ENCODE data around the gene SPOP. TPM values are rescaled to one million over a fixed set of nuclear protein-coding genes. Genes with fewer than 3 reads are reported as not detected.

The SPOP gene
- total and polyA plus RNA-seq, 2 experiments from 2014 or later, result 13.9 to 18.6 TPM

DNA sequence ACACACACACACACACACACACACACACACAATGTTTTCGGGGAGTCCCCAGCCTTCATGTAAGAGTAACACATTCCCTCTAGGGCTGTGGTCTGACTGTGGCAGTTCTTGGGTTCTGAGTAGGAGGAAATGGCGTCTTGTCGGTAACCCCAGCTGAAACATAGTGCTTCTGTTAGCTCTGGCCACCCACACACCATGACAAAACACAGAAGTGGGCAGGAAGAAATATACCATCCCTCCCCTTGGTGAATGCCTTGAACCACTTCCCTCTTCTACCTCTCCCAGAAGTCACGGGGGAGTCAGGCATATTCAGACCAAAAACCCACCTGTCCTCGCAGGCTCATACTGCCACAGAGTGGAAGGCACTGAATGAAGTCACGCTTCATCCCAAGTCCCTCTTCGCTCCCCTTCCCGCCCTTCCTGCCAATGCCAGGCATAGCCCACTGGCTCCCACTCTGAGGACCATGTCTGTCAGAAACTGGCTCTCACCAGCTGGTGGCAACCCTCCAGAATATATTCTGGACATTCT, 18.4 kb upstream of the SPOP start:
- H3K27ac Mint-ChIP-seq, result no peak overlapping the region
- no peak overlapping the region for H3K4me3 Mint-ChIP-seq
- H2AFZ ChIP-seq, result no peak overlapping the region
- H3K27me3 ChIP-seq (ENCODE audit: insufficient read depth), result no peaks in the 10 kb centered on the region
- H3K79me2 ChIP-seq (replicated peaks; ENCODE audit: insufficient read depth), result no peaks in the 10 kb centered on the region
- H3K36me3 Mint-ChIP-seq (ENCODE audit: low read depth), result peaks cover 14% of the 10 kb centered on the region
- peaks cover 12% of the 10 kb centered on the region for H3K4me1 Mint-ChIP-seq
- peaks cover 3% of the 10 kb centered on the region; the same call in 1 of the 2 replicates for H3K36me3 ChIP-seq (ENCODE audit: insufficient read depth)
- no peak for TF ChIP-seq ZNF331 (CRISPR knock-in tag; IDR thresholded peaks at IDR 0.05; ENCODE audit: low read depth)
- TF ChIP-seq, protein P1, sequence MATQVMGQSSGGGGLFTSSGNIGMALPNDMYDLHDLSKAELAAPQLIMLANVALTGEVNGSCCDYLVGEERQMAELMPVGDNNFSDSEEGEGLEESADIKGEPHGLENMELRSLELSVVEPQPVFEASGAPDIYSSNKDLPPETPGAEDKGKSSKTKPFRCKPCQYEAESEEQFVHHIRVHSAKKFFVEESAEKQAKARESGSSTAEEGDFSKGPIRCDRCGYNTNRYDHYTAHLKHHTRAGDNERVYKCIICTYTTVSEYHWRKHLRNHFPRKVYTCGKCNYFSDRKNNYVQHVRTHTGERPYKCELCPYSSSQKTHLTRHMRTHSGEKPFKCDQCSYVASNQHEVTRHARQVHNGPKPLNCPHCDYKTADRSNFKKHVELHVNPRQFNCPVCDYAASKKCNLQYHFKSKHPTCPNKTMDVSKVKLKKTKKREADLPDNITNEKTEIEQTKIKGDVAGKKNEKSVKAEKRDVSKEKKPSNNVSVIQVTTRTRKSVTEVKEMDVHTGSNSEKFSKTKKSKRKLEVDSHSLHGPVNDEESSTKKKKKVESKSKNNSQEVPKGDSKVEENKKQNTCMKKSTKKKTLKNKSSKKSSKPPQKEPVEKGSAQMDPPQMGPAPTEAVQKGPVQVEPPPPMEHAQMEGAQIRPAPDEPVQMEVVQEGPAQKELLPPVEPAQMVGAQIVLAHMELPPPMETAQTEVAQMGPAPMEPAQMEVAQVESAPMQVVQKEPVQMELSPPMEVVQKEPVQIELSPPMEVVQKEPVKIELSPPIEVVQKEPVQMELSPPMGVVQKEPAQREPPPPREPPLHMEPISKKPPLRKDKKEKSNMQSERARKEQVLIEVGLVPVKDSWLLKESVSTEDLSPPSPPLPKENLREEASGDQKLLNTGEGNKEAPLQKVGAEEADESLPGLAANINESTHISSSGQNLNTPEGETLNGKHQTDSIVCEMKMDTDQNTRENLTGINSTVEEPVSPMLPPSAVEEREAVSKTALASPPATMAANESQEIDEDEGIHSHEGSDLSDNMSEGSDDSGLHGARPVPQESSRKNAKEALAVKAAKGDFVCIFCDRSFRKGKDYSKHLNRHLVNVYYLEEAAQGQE (IDR thresholded peaks at IDR 0.05; ENCODE audit: unreplicated experiment), result no peak
- TF ChIP-seq STAT1 (IDR thresholded peaks at IDR 0.05; ENCODE audit: unreplicated experiment), result no peak
- no peak for TF ChIP-seq ZNF114 (CRISPR knock-in tag; IDR thresholded peaks at IDR 0.05)
- TF ChIP-seq, protein P2, sequence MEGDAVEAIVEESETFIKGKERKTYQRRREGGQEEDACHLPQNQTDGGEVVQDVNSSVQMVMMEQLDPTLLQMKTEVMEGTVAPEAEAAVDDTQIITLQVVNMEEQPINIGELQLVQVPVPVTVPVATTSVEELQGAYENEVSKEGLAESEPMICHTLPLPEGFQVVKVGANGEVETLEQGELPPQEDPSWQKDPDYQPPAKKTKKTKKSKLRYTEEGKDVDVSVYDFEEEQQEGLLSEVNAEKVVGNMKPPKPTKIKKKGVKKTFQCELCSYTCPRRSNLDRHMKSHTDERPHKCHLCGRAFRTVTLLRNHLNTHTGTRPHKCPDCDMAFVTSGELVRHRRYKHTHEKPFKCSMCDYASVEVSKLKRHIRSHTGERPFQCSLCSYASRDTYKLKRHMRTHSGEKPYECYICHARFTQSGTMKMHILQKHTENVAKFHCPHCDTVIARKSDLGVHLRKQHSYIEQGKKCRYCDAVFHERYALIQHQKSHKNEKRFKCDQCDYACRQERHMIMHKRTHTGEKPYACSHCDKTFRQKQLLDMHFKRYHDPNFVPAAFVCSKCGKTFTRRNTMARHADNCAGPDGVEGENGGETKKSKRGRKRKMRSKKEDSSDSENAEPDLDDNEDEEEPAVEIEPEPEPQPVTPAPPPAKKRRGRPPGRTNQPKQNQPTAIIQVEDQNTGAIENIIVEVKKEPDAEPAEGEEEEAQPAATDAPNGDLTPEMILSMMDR (conservative IDR thresholded peaks at IDR 0.05; ENCODE audit: low read depth in 2 of 2), result no peak
- no peak for TF ChIP-seq EZH2 (IDR thresholded peaks at IDR 0.05; ENCODE audit: low read depth, unreplicated experiment)
- TF ChIP-seq, protein P3, sequence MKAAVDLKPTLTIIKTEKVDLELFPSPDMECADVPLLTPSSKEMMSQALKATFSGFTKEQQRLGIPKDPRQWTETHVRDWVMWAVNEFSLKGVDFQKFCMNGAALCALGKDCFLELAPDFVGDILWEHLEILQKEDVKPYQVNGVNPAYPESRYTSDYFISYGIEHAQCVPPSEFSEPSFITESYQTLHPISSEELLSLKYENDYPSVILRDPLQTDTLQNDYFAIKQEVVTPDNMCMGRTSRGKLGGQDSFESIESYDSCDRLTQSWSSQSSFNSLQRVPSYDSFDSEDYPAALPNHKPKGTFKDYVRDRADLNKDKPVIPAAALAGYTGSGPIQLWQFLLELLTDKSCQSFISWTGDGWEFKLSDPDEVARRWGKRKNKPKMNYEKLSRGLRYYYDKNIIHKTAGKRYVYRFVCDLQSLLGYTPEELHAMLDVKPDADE (IDR thresholded peaks at IDR 0.05), result no peak
- TF ChIP-seq EZH2phosphoT487 (IDR thresholded peaks at IDR 0.05; ENCODE audit: unreplicated experiment), result no peak
- no peak for TF ChIP-seq NANOG (IDR thresholded peaks at IDR 0.05; ENCODE audit: borderline replicate concordance)
- TF ChIP-seq CREB1 (CRISPR knock-in tag; IDR thresholded peaks at IDR 0.05; ENCODE audit: low read depth), result no peak
- TF ChIP-seq, protein P4, sequence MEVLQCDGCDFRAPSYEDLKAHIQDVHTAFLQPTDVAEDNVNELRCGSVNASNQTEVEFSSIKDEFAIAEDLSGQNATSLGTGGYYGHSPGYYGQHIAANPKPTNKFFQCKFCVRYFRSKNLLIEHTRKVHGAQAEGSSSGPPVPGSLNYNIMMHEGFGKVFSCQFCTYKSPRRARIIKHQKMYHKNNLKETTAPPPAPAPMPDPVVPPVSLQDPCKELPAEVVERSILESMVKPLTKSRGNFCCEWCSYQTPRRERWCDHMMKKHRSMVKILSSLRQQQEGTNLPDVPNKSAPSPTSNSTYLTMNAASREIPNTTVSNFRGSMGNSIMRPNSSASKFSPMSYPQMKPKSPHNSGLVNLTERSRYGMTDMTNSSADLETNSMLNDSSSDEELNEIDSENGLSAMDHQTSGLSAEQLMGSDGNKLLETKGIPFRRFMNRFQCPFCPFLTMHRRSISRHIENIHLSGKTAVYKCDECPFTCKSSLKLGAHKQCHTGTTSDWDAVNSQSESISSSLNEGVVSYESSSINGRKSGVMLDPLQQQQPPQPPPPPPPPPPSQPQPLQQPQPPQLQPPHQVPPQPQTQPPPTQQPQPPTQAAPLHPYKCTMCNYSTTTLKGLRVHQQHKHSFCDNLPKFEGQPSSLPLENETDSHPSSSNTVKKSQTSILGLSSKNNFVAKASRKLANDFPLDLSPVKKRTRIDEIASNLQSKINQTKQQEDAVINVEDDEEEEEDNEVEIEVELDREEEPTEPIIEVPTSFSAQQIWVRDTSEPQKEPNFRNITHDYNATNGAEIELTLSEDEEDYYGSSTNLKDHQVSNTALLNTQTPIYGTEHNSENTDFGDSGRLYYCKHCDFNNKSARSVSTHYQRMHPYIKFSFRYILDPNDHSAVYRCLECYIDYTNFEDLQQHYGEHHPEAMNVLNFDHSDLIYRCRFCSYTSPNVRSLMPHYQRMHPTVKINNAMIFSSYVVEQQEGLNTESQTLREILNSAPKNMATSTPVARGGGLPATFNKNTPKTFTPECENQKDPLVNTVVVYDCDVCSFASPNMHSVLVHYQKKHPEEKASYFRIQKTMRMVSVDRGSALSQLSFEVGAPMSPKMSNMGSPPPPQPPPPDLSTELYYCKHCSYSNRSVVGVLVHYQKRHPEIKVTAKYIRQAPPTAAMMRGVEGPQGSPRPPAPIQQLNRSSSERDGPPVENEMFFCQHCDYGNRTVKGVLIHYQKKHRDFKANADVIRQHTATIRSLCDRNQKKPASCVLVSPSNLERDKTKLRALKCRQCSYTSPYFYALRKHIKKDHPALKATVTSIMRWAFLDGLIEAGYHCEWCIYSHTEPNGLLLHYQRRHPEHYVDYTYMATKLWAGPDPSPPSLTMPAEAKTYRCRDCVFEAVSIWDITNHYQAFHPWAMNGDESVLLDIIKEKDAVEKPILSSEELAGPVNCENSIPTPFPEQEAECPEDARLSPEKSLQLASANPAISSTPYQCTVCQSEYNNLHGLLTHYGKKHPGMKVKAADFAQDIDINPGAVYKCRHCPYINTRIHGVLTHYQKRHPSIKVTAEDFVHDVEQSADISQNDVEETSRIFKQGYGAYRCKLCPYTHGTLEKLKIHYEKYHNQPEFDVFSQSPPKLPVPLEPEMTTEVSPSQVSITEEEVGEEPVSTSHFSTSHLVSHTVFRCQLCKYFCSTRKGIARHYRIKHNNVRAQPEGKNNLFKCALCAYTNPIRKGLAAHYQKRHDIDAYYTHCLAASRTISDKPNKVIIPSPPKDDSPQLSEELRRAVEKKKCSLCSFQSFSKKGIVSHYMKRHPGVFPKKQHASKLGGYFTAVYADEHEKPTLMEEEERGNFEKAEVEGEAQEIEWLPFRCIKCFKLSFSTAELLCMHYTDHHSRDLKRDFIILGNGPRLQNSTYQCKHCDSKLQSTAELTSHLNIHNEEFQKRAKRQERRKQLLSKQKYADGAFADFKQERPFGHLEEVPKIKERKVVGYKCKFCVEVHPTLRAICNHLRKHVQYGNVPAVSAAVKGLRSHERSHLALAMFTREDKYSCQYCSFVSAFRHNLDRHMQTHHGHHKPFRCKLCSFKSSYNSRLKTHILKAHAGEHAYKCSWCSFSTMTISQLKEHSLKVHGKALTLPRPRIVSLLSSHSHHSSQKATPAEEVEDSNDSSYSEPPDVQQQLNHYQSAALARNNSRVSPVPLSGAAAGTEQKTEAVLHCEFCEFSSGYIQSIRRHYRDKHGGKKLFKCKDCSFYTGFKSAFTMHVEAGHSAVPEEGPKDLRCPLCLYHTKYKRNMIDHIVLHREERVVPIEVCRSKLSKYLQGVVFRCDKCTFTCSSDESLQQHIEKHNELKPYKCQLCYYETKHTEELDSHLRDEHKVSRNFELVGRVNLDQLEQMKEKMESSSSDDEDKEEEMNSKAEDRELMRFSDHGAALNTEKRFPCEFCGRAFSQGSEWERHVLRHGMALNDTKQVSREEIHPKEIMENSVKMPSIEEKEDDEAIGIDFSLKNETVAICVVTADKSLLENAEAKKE (CRISPR knock-in tag; IDR thresholded peaks at IDR 0.05), result no peak
- TF ChIP-seq JUNB (IDR thresholded peaks at IDR 0.05; ENCODE audit: unreplicated experiment), result no peak
- no peak for TF ChIP-seq POLR2AphosphoS5 (IDR thresholded peaks at IDR 0.05; ENCODE audit: low read depth)
- H4K20me1 ChIP-seq (replicated peaks; ENCODE audit: insufficient read depth), result no peaks in the 10 kb centered on the region
- H3K9me2 ChIP-seq (ENCODE audit: insufficient read depth), result no peaks in the 10 kb centered on the region
- H3K4me2 ChIP-seq, result no peak overlapping the region
- no peak overlapping the region for H3K27ac ChIP-seq (ENCODE audit: low read depth)
- no peak overlapping the region for H3K4me3 ChIP-seq
- H3F3A ChIP-seq (replicated peaks; ENCODE audit: low read depth), result no peaks in the 10 kb centered on the region
- H3K4me1 ChIP-seq (ENCODE audit: insufficient read depth), result no peaks in the 10 kb centered on the region
- H3K9me3 Mint-ChIP-seq, result no peaks in the 10 kb centered on the region
- ATAC-seq (no peak), DNase-seq (ENCODE audit: low spot score) (no peak)
- peaks cover 7% of the 10 kb centered on the region for H3K27me3 Mint-ChIP-seq (ENCODE audit: insufficient read depth, low read depth, poor library complexity)

Data from GM23338 (cell line).